ENCODE results near the gene CEL. TPM values are rescaled to one million over a fixed set of nuclear protein-coding genes. Genes with fewer than 3 reads are reported as not detected.

CEL gene
- total RNA-seq, 4 donors from 2014 or later: 0.27 to 0.46 (median 0.33) TPM; not detected in 1

DNA sequence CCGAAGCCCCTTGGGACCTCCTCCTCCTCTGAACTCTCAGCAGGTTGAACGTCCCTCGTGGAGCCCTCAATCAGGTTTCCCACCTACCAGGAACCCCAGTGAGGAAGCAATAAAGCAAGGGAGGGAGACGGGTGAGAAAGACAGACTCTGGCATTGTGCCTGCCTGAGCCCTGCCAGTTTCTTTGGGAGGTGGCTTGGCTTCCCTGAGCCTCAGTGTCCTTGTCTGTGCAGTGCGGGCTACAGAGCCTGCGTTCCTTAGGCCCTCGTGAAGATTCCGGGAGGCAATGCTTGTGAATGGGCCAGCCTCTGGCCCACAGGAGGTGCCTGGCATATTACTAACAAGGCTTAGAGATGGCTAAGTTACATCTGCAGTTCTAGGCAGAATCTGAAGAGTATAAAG lies 19.1 kb upstream of the CEL start:
- Histone ChIP-seq H3K4me1 (no peaks in the 10 kb centered on the region), H3K4me3 (replicated peaks in 1 of 3) (no peak overlapping the region), H3K27ac (no peak overlapping the region), H3K27me3 (no peaks in the 10 kb centered on the region), H3K36me3 (peaks cover 39 to 58% of the 10 kb centered on the region in 2 donors), H3K9me3 (no peaks in the 10 kb centered on the region)
- 90 to 92% methylated on average over 8 of the region's 8 CpGs for WGBS, 2 donors
- DNase-seq: no peak
- no peak for TF ChIP-seq POLR2A (IDR thresholded peaks at IDR 0.05)
- TF ChIP-seq, protein P1, sequence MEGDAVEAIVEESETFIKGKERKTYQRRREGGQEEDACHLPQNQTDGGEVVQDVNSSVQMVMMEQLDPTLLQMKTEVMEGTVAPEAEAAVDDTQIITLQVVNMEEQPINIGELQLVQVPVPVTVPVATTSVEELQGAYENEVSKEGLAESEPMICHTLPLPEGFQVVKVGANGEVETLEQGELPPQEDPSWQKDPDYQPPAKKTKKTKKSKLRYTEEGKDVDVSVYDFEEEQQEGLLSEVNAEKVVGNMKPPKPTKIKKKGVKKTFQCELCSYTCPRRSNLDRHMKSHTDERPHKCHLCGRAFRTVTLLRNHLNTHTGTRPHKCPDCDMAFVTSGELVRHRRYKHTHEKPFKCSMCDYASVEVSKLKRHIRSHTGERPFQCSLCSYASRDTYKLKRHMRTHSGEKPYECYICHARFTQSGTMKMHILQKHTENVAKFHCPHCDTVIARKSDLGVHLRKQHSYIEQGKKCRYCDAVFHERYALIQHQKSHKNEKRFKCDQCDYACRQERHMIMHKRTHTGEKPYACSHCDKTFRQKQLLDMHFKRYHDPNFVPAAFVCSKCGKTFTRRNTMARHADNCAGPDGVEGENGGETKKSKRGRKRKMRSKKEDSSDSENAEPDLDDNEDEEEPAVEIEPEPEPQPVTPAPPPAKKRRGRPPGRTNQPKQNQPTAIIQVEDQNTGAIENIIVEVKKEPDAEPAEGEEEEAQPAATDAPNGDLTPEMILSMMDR (IDR thresholded peaks at IDR 0.05): no peak
- intact Hi-C loops (cut with DNase I): loop anchor here (10.0 kb wide), 1 partner anchor 102 kb away; no protein-coding TSS in a partner anchor

DNA sequence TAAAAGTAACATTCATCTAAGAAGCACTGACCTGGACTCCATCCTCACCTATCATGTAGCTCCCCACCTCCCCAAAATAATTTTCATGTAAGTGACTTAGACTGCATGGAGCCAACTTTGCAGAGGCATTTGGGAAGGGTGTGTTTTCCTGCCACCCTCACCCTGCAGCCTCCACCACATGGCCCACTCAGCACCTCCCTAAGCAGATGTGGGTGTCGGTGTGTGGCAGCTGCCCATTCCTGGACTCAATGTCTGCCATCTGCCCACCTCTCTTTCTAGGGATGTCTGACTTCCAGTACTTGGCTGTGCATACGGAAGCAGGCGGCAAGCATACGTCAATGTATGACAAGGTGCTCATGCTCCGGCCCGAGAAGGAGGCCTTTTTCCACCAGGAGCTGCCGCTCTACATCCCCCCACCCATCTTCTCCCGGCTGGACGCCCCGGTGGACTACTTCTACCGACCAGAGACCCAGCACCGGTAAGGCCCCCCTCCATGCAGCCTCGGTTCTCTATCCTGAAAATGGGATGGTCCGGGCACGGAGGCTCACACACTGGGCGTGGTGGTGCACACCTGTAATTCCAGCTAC lies 18.2 kb upstream of the CEL start:
- Histone ChIP-seq H3K9me3 (no peaks in the 10 kb centered on the region), H3K4me3 (replicated peaks in 1 of 3) (no peak overlapping the region), H3K27me3 (no peaks in the 10 kb centered on the region), H3K4me1 (no peaks in the 10 kb centered on the region), H3K36me3 (peaks cover 39 to 58% of the 10 kb centered on the region in 2 donors), H3K27ac (no peak overlapping the region)
- DNase-seq: no peak
- intact Hi-C loops (cut with DNase I): loop anchor here (10.0 kb wide), 1 partner anchor 101 kb away; no protein-coding TSS in a partner anchor
- no peak for TF ChIP-seq POLR2A (IDR thresholded peaks at IDR 0.05)
- TF ChIP-seq, protein P1 (IDR thresholded peaks at IDR 0.05): no peak
- WGBS, 2 donors: 97 to 98% methylated on average over 16 of the region's 16 CpGs

DNA sequence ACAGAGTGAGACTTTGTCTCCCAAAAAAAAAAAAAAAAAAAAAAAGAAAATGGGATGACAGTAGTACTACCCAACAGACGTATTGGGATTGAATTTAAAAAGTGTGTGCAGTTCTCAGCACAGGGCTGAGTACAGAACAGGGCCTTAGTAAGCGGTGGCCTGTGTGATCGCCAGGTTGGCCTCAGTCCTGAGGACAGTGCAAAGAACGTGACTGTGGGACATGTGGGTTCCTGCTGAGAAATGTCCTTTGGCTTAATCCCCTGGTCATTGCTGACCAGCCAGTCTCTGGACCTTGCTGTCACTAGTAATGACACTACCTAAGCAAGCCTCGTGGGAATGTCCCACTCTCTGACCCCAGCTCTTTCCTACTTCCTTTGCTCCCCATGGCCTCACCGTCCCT lies 17.7 kb upstream of the CEL start:
- 92 to 93% methylated on average over 6 of the region's 6 CpGs for WGBS, 2 donors
- Histone ChIP-seq H3K27ac (no peak overlapping the region), H3K27me3 (no peaks in the 10 kb centered on the region), H3K4me3 (replicated peaks in 1 of 3) (no peak overlapping the region), H3K4me1 (no peaks in the 10 kb centered on the region), H3K9me3 (no peaks in the 10 kb centered on the region), H3K36me3 (peaks cover 39 to 64% of the 10 kb centered on the region in 2 donors)
- TF ChIP-seq POLR2A (IDR thresholded peaks at IDR 0.05): no peak
- TF ChIP-seq, protein P1 (IDR thresholded peaks at IDR 0.05): no peak
- intact Hi-C loops (cut with DNase I): loop anchor here (10.0 kb wide), 1 partner anchor 101 kb away; no protein-coding TSS in a partner anchor
- no peak for DNase-seq

DNA sequence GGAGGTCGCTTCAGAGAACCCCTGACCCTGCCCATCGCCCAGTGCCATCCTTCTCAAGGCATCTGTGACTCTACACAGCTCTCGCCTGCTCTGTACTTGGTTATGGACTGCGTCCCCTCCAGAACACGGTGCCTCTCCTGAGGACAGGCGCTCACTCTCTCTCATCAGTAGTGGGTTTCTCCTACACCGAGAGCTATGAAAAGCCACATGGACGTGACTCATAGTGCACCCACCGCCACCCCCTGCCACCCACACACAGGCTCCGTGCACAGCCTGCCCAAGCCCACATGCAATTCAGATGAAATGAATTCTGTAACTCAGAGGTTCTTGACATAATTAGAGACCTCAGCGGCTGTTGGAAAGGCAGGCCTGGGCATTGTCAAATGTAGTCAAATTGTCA lies 17.1 kb upstream of the CEL start:
- H3K27ac ChIP-seq: no peak overlapping the region
- H3K9me3 ChIP-seq: no peaks in the 10 kb centered on the region
- DNase-seq: no peak
- no peaks in the 10 kb centered on the region for H3K4me1 ChIP-seq
- WGBS, 2 donors: 87 to 90% methylated on average over 11 of the region's 11 CpGs
- H3K27me3 ChIP-seq: no peaks in the 10 kb centered on the region
- peaks cover 39 to 64% of the 10 kb centered on the region in 2 donors for H3K36me3 ChIP-seq
- H3K4me3 ChIP-seq (replicated peaks in 1 of 3): no peak overlapping the region
- TF ChIP-seq POLR2A (IDR thresholded peaks at IDR 0.05): no peak
- TF ChIP-seq, protein P1 (IDR thresholded peaks at IDR 0.05): no peak
- intact Hi-C loops (cut with DNase I): loop anchor here (10.0 kb wide), 1 partner anchor 100 kb away; no protein-coding TSS in a partner anchor

DNA sequence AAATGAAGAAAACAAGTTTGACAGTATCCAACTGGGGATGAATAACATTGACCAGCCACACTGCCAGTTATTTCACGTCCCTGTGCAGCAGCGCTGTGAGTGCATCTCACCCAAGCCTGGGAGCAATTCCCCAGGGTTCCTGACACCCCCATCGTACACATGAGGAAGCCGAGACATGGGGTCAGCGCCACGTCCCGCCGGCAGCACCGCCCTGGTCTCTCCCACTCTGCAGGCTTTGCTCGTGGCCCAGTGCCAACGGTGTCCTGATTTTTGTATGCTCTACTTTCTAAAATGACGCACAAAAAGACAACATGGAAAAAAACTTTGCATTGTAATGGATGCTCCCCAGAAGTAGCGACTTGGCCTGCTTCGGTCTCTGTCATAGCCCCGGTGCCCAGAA lies 16.6 kb upstream of the CEL start:
- Histone ChIP-seq H3K9me3 (no peaks in the 10 kb centered on the region), H3K27ac (no peak overlapping the region), H3K36me3 (peaks cover 40 to 64% of the 10 kb centered on the region in 2 donors), H3K4me1 (no peaks in the 10 kb centered on the region), H3K27me3 (no peaks in the 10 kb centered on the region), H3K4me3 (replicated peaks in 1 of 3) (no peak overlapping the region)
- TF ChIP-seq, protein P1 (IDR thresholded peaks at IDR 0.05): no peak
- no peak for TF ChIP-seq POLR2A (IDR thresholded peaks at IDR 0.05)
- DNase-seq: no peak
- WGBS, 2 donors: 94 to 97% methylated on average over 15 of the region's 15 CpGs
- intact Hi-C loops (cut with DNase I): loop anchor here (10.0 kb wide), 1 partner anchor 100 kb away; no protein-coding TSS in a partner anchor
